ENCODE data around the gene GAS5. TPM values are rescaled to one million over a fixed set of nuclear protein-coding genes. Genes with fewer than 3 reads are reported as not detected.

The GAS5 gene
- polyA plus RNA-seq, 4 donors: 375 to 686 (median 587) TPM

DNA sequence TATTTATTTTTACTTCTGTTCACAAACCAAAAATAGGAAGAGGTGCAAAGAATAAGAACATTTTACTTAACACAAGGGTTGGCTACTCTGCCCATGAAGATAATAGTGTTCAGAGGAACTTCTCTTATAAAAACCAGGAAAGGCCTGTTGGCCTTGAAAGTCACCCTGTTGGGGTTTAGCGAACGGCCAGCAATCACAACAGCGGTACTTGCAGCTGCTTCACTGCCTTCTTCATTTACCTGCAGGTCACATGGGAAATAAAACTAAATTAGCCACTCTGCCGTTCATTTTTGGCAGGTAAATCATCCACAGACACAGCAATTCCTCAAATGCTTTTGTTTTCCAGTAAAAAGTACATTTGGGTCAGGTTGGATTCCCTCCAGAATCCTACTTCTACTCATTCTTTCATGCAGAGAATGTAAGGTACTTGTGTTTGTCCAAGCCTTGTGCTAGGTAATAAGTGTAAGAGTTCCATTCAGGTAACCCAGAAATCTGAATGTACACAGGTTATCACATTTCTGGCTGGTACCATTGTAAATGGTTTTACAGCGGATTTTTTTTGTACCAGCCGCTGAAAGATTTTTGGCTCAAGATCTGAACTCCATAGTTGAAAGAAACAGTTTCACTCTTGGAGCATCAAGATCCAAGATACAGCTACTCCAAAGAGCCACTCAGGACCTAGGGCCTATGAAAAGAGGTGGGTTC lies 36.2 kb upstream of the GAS5 start:
- 77 to 90% (median 83%) methylated on average over 6 of the region's 6 CpGs for WGBS, 3 donors

DNA sequence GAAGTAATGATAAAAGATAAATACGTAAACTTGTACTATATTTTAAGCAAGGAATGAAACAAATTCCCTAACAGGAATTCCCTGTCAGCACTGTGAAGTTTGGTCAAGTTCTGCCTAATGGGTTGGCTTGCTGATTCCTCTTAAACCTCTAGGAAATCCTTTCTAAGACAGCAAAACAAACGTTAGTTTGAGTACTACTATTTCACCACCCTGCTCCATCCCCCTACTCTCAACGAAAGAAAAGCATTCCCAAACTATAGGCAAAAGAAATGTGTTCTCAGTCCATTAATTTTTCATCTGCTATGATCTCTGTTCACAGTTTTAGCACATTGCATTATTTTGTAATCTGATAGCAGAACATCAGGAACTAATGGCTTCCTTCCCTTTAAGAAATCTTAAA lies 33.2 kb upstream of the GAS5 start:
- Histone ChIP-seq H3K36me3 (ENCODE audit: control insufficient read depth in 3 of 3, insufficient read depth in 2 of 3, low read depth in 1 of 3, low read length in 3 of 3) (no peaks in the 10 kb centered on the region), H3K27ac (ENCODE audit: low read depth in 1 of 3, low read length in 2 of 3) (no peak overlapping the region), H3K4me1 (ENCODE audit: control insufficient read depth in 3 of 3, insufficient read depth in 2 of 3, low read depth in 1 of 3, low read length in 2 of 3) (no peaks in the 10 kb centered on the region), H3K9me3 (ENCODE audit: control insufficient read depth in 2 of 2, insufficient read depth in 1 of 2, low read depth in 1 of 2, low read length in 1 of 2) (no peaks in the 10 kb centered on the region), H3K27me3 (ENCODE audit: control insufficient read depth in 3 of 3, insufficient read depth in 3 of 3, low read length in 3 of 3) (no peaks in the 10 kb centered on the region), H3K4me3 (ENCODE audit: low read depth in 1 of 3, low read length in 3 of 3) (no peak overlapping the region)
- DNase-seq (no peak), FAIRE-seq (no peak)
- WGBS, 3 donors: 58 to 78% (median 75%) methylated on average over 3 of the region's 3 CpGs

More for the DNA sequence above, 36.2 kb upstream of the GAS5 start:
- DNase-seq (no peak), FAIRE-seq (no peak)
- peaks cover 0 to 3% of the 10 kb centered on the region in 2 donors for H3K9me3 ChIP-seq (ENCODE audit: control insufficient read depth in 2 of 2, insufficient read depth in 1 of 2, low read depth in 1 of 2, low read length in 1 of 2)
- H3K27me3 ChIP-seq (ENCODE audit: control insufficient read depth in 3 of 3, insufficient read depth in 3 of 3, low read length in 3 of 3): no peaks in the 10 kb centered on the region
- H3K4me3 ChIP-seq (ENCODE audit: low read depth in 1 of 3, low read length in 3 of 3): no peak overlapping the region
- no peaks in the 10 kb centered on the region for H3K4me1 ChIP-seq (ENCODE audit: control insufficient read depth in 3 of 3, insufficient read depth in 2 of 3, low read depth in 1 of 3, low read length in 2 of 3)
- no peaks in the 10 kb centered on the region for H3K36me3 ChIP-seq (ENCODE audit: control insufficient read depth in 3 of 3, insufficient read depth in 2 of 3, low read depth in 1 of 3, low read length in 3 of 3)
- no peak overlapping the region for H3K27ac ChIP-seq (ENCODE audit: low read depth in 1 of 3, low read length in 2 of 3)

- Histone ChIP-seq H3K27me3 (ENCODE audit: control insufficient read depth in 3 of 3, insufficient read depth in 3 of 3, low read length in 3 of 3) (no peaks in the 10 kb centered on the region), H3K27ac (ENCODE audit: low read depth in 1 of 3, low read length in 2 of 3) (no peak overlapping the region), H3K4me1 (ENCODE audit: control insufficient read depth in 3 of 3, insufficient read depth in 2 of 3, low read depth in 1 of 3, low read length in 2 of 3) (no peaks in the 10 kb centered on the region), H3K4me3 (ENCODE audit: low read depth in 1 of 3, low read length in 3 of 3) (no peak overlapping the region), H3K36me3 (ENCODE audit: control insufficient read depth in 3 of 3, insufficient read depth in 2 of 3, low read depth in 1 of 3, low read length in 3 of 3) (no peaks in the 10 kb centered on the region), H3K9me3 (ENCODE audit: control insufficient read depth in 2 of 2, insufficient read depth in 1 of 2, low read depth in 1 of 2, low read length in 1 of 2) (no peaks in the 10 kb centered on the region)
- FAIRE-seq (no peak), DNase-seq (no peak)
- 75 to 81% (median 77%) methylated on average over 2 of the region's 2 CpGs for WGBS, 3 donors
Measured at GRCh38 chr1:173900427-173900826, 32.6 kb upstream of the GAS5 start.

DNA sequence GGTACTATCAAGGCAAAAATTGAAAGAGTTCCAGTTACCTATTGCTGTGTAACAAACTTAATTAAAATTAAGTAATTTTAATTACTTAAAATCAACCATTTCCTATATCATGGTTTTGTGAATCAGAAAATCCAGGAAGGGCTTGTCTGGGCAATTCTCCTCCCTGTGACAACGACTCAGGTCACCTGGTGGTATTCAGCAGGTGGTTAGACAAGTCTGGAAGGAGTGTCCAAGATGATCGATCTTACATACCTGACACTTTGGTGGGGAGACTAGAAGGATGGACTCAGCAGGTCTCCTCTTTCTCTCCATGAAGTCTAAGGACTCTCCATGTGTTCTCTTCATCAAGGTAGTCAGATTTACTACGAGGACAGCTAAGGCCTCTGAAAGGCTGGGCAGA lies 26.4 kb upstream of the GAS5 start:
- no peaks in the 10 kb centered on the region for H3K4me1 ChIP-seq (ENCODE audit: control insufficient read depth in 3 of 3, insufficient read depth in 2 of 3, low read depth in 1 of 3, low read length in 2 of 3)
- H3K27ac ChIP-seq (ENCODE audit: low read depth in 1 of 3, low read length in 2 of 3): no peak overlapping the region
- H3K9me3 ChIP-seq (ENCODE audit: control insufficient read depth in 2 of 2, insufficient read depth in 1 of 2, low read depth in 1 of 2, low read length in 1 of 2): no peaks in the 10 kb centered on the region
- WGBS, 3 donors: 67 to 84% (median 71%) methylated on average over 3 of the region's 3 CpGs
- no peaks in the 10 kb centered on the region for H3K27me3 ChIP-seq (ENCODE audit: control insufficient read depth in 3 of 3, insufficient read depth in 3 of 3, low read length in 3 of 3)
- no peak overlapping the region for H3K4me3 ChIP-seq (ENCODE audit: low read depth in 1 of 3, low read length in 3 of 3)
- H3K36me3 ChIP-seq (ENCODE audit: control insufficient read depth in 3 of 3, insufficient read depth in 2 of 3, low read depth in 1 of 3, low read length in 3 of 3): peaks cover 2 to 3% (median 2%) of the 10 kb centered on the region in 3 donors
- no peak for FAIRE-seq
- DNase-seq: no peak

DNA sequence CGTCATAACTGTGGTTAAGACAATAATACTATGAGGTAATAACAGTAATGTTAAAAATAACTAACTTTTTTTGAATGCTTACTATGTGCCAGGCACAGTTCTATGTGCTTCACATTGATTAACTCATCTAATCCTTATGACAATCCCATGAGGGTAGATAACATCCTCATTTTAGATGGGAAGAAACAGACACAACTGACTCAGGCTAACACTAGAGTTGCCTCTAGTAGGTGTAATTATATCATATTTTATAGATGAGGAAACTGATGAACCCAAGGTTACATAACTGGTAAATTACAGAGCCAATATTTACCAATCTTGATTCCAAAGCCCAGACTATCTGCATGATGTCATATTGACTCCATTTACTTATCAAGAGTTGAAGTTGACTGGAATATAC lies 25.8 kb upstream of the GAS5 start:
- H3K9me3 ChIP-seq (ENCODE audit: control insufficient read depth in 2 of 2, insufficient read depth in 1 of 2, low read depth in 1 of 2, low read length in 1 of 2): no peaks in the 10 kb centered on the region
- no peaks in the 10 kb centered on the region for H3K27me3 ChIP-seq (ENCODE audit: control insufficient read depth in 3 of 3, insufficient read depth in 3 of 3, low read length in 3 of 3)
- no peak overlapping the region for H3K4me3 ChIP-seq (ENCODE audit: low read depth in 1 of 3, low read length in 3 of 3)
- H3K27ac ChIP-seq (ENCODE audit: low read depth in 1 of 3, low read length in 2 of 3): no peak overlapping the region
- peaks cover 2 to 3% (median 2%) of the 10 kb centered on the region in 3 donors for H3K36me3 ChIP-seq (ENCODE audit: control insufficient read depth in 3 of 3, insufficient read depth in 2 of 3, low read depth in 1 of 3, low read length in 3 of 3)
- DNase-seq (no peak), FAIRE-seq (no peak)
- no peaks in the 10 kb centered on the region for H3K4me1 ChIP-seq (ENCODE audit: control insufficient read depth in 3 of 3, insufficient read depth in 2 of 3, low read depth in 1 of 3, low read length in 2 of 3)
- WGBS, 3 donors: 97 to 99% (median 97%) methylated on average over 1 of the region's 1 CpG

GRCh38 chr1:173889885-173890284 lies 22.1 kb upstream of the GAS5 start:
- no peak overlapping the region for H3K27ac ChIP-seq (ENCODE audit: low read depth in 1 of 3, low read length in 2 of 3)
- peaks cover 2 to 10% (median 5%) of the 10 kb centered on the region in 3 donors for H3K36me3 ChIP-seq (ENCODE audit: control insufficient read depth in 3 of 3, insufficient read depth in 2 of 3, low read depth in 1 of 3, low read length in 3 of 3)
- 95 to 98% (median 96%) methylated on average over 2 of the region's 2 CpGs for WGBS, 3 donors
- H3K27me3 ChIP-seq (ENCODE audit: control insufficient read depth in 3 of 3, insufficient read depth in 3 of 3, low read length in 3 of 3): no peaks in the 10 kb centered on the region
- FAIRE-seq (no peak), DNase-seq (no peak)
- no peaks in the 10 kb centered on the region for H3K4me1 ChIP-seq (ENCODE audit: control insufficient read depth in 3 of 3, insufficient read depth in 2 of 3, low read depth in 1 of 3, low read length in 2 of 3)
- no peaks in the 10 kb centered on the region for H3K9me3 ChIP-seq (ENCODE audit: control insufficient read depth in 2 of 2, insufficient read depth in 1 of 2, low read depth in 1 of 2, low read length in 1 of 2)
- no peak overlapping the region for H3K4me3 ChIP-seq (ENCODE audit: low read depth in 1 of 3, low read length in 3 of 3)

DNA sequence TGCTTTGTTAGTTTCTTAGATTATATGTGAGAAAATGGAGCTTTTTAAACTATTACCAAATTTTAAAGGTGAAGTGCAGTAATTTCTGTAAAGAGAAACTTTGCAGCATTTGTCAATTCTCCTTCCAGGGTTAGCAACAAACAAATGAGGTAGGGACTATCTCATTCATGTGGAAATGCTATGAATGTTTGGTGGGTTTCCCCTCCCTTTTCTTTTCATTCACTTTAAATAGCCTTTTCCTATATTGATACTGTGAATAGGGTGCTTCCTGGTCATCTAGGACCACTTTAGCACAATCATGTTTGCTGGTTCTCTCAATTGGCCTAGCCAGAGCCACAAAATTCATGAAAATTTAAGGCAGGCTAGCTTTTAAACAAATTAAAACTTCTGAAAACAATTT lies 21.0 kb upstream of the GAS5 start:
- Histone ChIP-seq H3K4me3 (ENCODE audit: low read depth in 1 of 3, low read length in 3 of 3) (no peak overlapping the region), H3K27me3 (ENCODE audit: control insufficient read depth in 3 of 3, insufficient read depth in 3 of 3, low read length in 3 of 3) (no peaks in the 10 kb centered on the region), H3K9me3 (ENCODE audit: control insufficient read depth in 2 of 2, insufficient read depth in 1 of 2, low read depth in 1 of 2, low read length in 1 of 2) (no peaks in the 10 kb centered on the region), H3K27ac (ENCODE audit: low read depth in 1 of 3, low read length in 2 of 3) (no peak overlapping the region), H3K4me1 (ENCODE audit: control insufficient read depth in 3 of 3, insufficient read depth in 2 of 3, low read depth in 1 of 3, low read length in 2 of 3) (no peaks in the 10 kb centered on the region), H3K36me3 (ENCODE audit: control insufficient read depth in 3 of 3, insufficient read depth in 2 of 3, low read depth in 1 of 3, low read length in 3 of 3) (peaks cover 2 to 15% (median 5%) of the 10 kb centered on the region in 3 donors)
- DNase-seq (no peak), FAIRE-seq (no peak)

- FAIRE-seq (no peak), DNase-seq (no peak)
- 95 to 100% (median 97%) methylated on average over 2 of the region's 2 CpGs for WGBS, 3 donors
- H3K27ac ChIP-seq (ENCODE audit: low read depth in 1 of 3, low read length in 2 of 3): no peak overlapping the region
- H3K27me3 ChIP-seq (ENCODE audit: control insufficient read depth in 3 of 3, insufficient read depth in 3 of 3, low read length in 3 of 3): no peaks in the 10 kb centered on the region
- no peaks in the 10 kb centered on the region for H3K9me3 ChIP-seq (ENCODE audit: control insufficient read depth in 2 of 2, insufficient read depth in 1 of 2, low read depth in 1 of 2, low read length in 1 of 2)
- no peaks in the 10 kb centered on the region for H3K4me1 ChIP-seq (ENCODE audit: control insufficient read depth in 3 of 3, insufficient read depth in 2 of 3, low read depth in 1 of 3, low read length in 2 of 3)
- H3K4me3 ChIP-seq (ENCODE audit: low read depth in 1 of 3, low read length in 3 of 3): no peak overlapping the region
- H3K36me3 ChIP-seq (ENCODE audit: control insufficient read depth in 3 of 3, insufficient read depth in 2 of 3, low read depth in 1 of 3, low read length in 3 of 3): peaks cover 2 to 15% (median 5%) of the 10 kb centered on the region in 3 donors
Measured at GRCh38 chr1:173887627-173888026, 19.8 kb upstream of the GAS5 start.
